ENCODE measurements around the gene CKLF. TPM values are rescaled to one million over a fixed set of nuclear protein-coding genes. Genes with fewer than 3 reads are reported as not detected.
A peak's percentile ranks its signal among the peaks of the same experiment; 100 is the strongest.

Gene CKLF
- total RNA-seq, 1 experiment from 2014 or later, result 77.1 TPM

DNA sequence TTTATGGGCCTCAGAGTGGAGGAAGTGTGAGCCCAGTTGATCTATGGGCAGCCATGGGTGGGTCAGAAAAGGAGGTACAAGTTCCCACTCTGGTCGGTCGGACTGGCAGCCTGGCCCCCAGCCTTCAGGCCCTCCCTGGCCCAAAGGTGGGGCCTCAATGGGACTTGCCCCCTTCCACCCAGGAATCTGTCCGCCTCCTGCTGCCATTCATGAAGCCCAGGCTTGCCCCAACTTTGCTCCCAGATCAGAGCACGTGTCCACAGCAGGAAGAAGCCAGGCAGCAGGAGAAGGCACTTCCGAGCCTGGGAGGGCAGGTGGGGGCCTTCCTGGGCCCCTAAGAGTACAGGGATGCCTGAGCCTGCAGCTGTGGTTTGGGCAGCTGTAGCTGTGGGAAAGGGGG lies 49.1 kb downstream of the CKLF start:
- ChIA-PET POLR2A (ENCODE audit: unreplicated experiment) (no interaction called here), CTCF (no interaction called here)
- intact Hi-C loops (cut with micrococcal nuclease; ENCODE audit: unreplicated experiment), result loop anchor here (5.0 kb wide), 1 partner anchor 49 kb away; the partner anchor contains the start of genes CKLF and TK2
- H3K4me2 ChIP-seq, result no peak overlapping the region
- H3K27me3 ChIP-seq (ENCODE audit: insufficient read depth, low read depth), result no peaks in the 10 kb centered on the region
- no peak for TF ChIP-seq EZH2 (IDR thresholded peaks at IDR 0.05; ENCODE audit: low read depth)
- TF ChIP-seq, protein P1, sequence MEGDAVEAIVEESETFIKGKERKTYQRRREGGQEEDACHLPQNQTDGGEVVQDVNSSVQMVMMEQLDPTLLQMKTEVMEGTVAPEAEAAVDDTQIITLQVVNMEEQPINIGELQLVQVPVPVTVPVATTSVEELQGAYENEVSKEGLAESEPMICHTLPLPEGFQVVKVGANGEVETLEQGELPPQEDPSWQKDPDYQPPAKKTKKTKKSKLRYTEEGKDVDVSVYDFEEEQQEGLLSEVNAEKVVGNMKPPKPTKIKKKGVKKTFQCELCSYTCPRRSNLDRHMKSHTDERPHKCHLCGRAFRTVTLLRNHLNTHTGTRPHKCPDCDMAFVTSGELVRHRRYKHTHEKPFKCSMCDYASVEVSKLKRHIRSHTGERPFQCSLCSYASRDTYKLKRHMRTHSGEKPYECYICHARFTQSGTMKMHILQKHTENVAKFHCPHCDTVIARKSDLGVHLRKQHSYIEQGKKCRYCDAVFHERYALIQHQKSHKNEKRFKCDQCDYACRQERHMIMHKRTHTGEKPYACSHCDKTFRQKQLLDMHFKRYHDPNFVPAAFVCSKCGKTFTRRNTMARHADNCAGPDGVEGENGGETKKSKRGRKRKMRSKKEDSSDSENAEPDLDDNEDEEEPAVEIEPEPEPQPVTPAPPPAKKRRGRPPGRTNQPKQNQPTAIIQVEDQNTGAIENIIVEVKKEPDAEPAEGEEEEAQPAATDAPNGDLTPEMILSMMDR (conservative IDR thresholded peaks at IDR 0.05), result no peak
- H3K36me3 ChIP-seq (ENCODE audit: low read depth), result no peaks in the 10 kb centered on the region
- H3F3A ChIP-seq (ENCODE audit: insufficient read depth, low read depth), result 0 out of 2 replicates have a peak, but pooled peaks cover 9% of the 10 kb centered on the region
- no peaks in the 10 kb centered on the region for H3K79me2 ChIP-seq (ENCODE audit: low read depth)
- H3K9me2 ChIP-seq (ENCODE audit: insufficient read depth), result no peaks in the 10 kb centered on the region
- H2AFZ ChIP-seq, result no peak overlapping the region
- H3K4me1 ChIP-seq (replicated peaks; ENCODE audit: insufficient read depth), result peaks cover 8% of the 10 kb centered on the region; the same call in 1 of the 2 replicates
- H4K20me1 ChIP-seq (ENCODE audit: insufficient read depth), result no peaks in the 10 kb centered on the region
- H3K4me3 ChIP-seq, result no peak overlapping the region
- no peak overlapping the region for H3K27ac ChIP-seq
- DNase-seq, result no peak
- BruUV-seq (replicated peaks), result no TSS peak
- H3K9me3 ChIP-seq (ENCODE audit: insufficient read depth, low read depth), result no peaks in the 10 kb centered on the region

- Histone ChIP-seq H4K20me1 (ENCODE audit: insufficient read depth) (0 out of 2 replicates have a peak, but pooled peaks cover under 1% of the 10 kb centered on the region), H3K4me3 (peak overlapping the region; percentile 80; the same call in 1 of the 2 replicates), H3K27ac (no peak overlapping the region), H3K9me2 (ENCODE audit: insufficient read depth) (no peaks in the 10 kb centered on the region), H3K36me3 (ENCODE audit: low read depth) (no peaks in the 10 kb centered on the region), H3K4me1 (replicated peaks; ENCODE audit: insufficient read depth) (peaks cover 11% of the 10 kb centered on the region), H3F3A (ENCODE audit: insufficient read depth, low read depth) (peaks cover 23% of the 10 kb centered on the region; the same call in 1 of the 2 replicates), H3K79me2 (ENCODE audit: low read depth) (no peaks in the 10 kb centered on the region), H3K9me3 (ENCODE audit: insufficient read depth, low read depth) (no peaks in the 10 kb centered on the region), H2AFZ (no peak overlapping the region), H3K4me2 (peak overlapping the region; percentile 78), H3K27me3 (ENCODE audit: insufficient read depth, low read depth) (no peaks in the 10 kb centered on the region)
- intact Hi-C loops (cut with micrococcal nuclease; ENCODE audit: unreplicated experiment), result loop anchor here (1.0 to 5.0 kb wide), 4 partner anchors 51 to 195 kb away; partner anchors contain the start of genes CKLF and TK2
- POLR2A ChIA-PET (ENCODE audit: unreplicated experiment), result interaction anchor here (0.6 to 0.7 kb wide), 3 partner anchors 34 to 277 kb away, joined by 6 to 16 read pairs (median 9); no protein-coding TSS in a partner anchor
- DNase-seq, result peak in 1 of 2 experiments; percentile 69
- CTCF ChIA-PET, result no interaction called here
- TF ChIP-seq, protein P1 (conservative IDR thresholded peaks at IDR 0.05), result no peak
- TF ChIP-seq EZH2 (IDR thresholded peaks at IDR 0.05; ENCODE audit: low read depth), result no peak
- BruUV-seq (replicated peaks), result TSS peak; percentile 37
Observed at GRCh38 chr16:66603537-66604375, 51.4 kb downstream of the CKLF start.

DNA sequence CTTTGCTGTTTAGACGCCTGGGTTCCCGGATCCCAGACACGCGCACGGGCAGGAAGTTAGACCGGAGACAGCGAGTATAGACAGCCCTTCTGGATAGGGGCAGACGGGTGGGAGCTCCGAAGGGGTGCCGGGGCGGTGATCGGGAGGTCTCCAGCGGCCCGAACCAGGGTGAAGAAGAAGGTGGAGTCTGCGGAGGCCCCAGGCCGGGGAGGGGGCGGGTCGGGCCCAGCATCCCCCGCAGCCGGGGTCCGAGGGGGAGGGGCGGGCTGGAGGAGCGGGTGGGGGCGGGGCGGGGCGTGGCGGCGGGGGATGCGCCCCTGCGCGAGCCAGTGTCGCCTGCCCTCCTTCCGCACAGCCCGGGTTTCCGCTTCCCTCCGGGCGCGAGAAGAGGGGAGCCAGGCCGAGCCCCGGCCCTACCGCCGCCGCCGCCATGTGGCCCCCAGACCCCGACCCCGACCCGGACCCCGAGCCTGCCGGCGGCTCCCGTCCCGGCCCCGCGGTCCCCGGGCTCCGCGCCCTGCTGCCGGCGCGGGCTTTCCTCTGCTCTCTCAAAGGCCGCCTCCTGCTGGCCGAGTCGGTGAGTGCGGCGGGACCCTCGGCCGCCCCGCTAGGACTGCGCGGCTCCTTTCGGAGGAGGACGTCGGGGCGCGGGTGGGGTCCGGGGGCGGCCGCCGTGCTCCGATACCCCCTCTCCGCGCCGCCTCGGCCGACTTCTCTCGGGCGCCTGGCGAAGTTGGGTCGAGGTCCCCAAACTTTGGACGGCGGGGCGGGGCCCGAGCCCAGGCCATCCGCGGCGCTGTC lies 52.2 kb downstream of the CKLF start, which contains the start of gene CMTM3:
CMTM3 (plus strand) TSS at position 329 of the 801 bp plus-strand sequence; CDS start at position 431, 102 bp downstream.
- peak in 1 of 2 experiments; percentile 62 for DNase-seq
- Histone ChIP-seq H3K27me3 (ENCODE audit: insufficient read depth, low read depth) (no peaks in the 10 kb centered on the region), H3K36me3 (ENCODE audit: low read depth) (no peaks in the 10 kb centered on the region), H3F3A (ENCODE audit: insufficient read depth, low read depth) (peaks cover 23% of the 10 kb centered on the region; the same call in 1 of the 2 replicates), H3K4me2 (peak within 1 kb of the TSS; percentile 78), H3K4me3 (peak within 1 kb of the TSS; percentile 80), H3K4me1 (replicated peaks; ENCODE audit: insufficient read depth) (peaks cover 14% of the 10 kb centered on the region), H3K9me2 (ENCODE audit: insufficient read depth) (no peaks in the 10 kb centered on the region), H3K79me2 (ENCODE audit: low read depth) (no peaks in the 10 kb centered on the region), H3K9me3 (ENCODE audit: insufficient read depth, low read depth) (no peaks in the 10 kb centered on the region), H2AFZ (peak within 1 kb of the TSS; percentile 70), H3K27ac (no peak within 1 kb of the TSS), H4K20me1 (ENCODE audit: insufficient read depth) (0 out of 2 replicates have a peak, but pooled peaks cover 4% of the 10 kb centered on the region)
- intact Hi-C loops (cut with micrococcal nuclease; ENCODE audit: unreplicated experiment), result loop anchor here (1.0 to 5.0 kb wide), 5 partner anchors 52 to 196 kb away; partner anchors contain the start of genes CKLF and TK2
- POLR2A ChIA-PET (ENCODE audit: unreplicated experiment), result interaction anchor here (0.6 to 0.7 kb wide), 3 partner anchors 35 to 276 kb away, joined by 6 to 16 read pairs (median 9); no protein-coding TSS in a partner anchor
- BruUV-seq (replicated peaks), result no TSS peak
- TF ChIP-seq, protein P1 (conservative IDR thresholded peaks at IDR 0.05), result peak; percentile 70
- TF ChIP-seq EZH2 (IDR thresholded peaks at IDR 0.05; ENCODE audit: low read depth), result no peak
- CTCF ChIA-PET, result no interaction called here

Data from PC-9 (cell line).